Activated T-cell treated with anti-CD3 and anti-CD28 coated beads, Interleukin-2, amount 50 U/mL, for 1 hour (primary cell): ENCODE data around the gene TUG1.
A peak's percentile ranks its signal among the peaks of the same experiment; 100 is the strongest.

Source experiments
- DNase-seq: peaks from one replicate; pipeline ENCODE4 v3.0.0-alpha.2; 2020

Gene TUG1

DNA sequence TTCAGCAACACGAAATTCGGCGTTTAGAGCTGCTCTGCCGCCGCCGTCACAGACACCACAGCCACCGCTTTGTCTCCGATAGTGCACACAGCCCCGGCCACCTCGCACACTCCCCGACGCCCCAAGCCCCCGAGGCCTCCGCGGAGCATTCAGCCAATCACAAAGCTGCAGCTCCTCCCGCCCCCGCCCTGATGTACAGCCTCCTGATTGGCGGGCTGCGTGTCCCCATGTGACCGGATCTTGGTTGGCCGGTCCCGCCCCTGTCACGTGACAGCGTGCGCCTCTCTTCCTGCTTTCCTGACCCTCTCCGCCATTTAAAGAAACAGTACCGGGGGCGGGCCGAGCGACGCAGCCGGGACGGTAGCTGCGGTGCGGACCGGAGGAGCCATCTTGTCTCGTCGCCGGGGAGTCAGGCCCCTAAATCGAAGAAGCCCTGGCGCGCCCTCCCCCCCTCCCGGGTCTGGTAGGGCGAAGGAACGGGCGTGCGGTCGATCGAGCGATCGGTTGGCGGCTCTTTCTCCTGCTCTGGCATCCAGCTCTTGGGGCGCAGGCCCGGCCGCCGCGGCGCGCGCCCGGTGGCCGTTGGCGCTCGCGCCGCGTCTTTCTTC is at the start of gene TUG1:
TUG1 (plus strand) TSS at position 342 of the 608 bp plus-strand sequence.
- peak; percentile 95 for DNase-seq

DNA sequence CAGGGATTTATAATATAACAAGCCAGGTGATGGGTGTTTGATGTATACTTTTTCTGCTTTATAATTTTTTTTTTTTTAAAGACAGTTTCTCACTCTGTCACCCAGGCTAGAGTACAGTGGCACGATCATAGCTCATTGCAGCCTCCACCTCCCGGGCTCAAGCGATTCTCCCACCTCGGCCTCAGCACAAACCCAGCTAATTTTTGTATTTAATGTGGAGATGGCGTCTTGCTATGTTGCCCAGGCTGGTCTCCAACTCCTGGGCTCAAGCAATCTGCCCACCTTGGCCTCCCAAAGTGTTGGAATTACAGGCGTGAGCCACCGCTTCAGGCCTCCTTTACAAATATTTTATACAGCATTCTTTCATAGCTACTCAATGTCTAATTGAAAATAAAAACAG is 49.1 kb upstream of the TUG1 start:
- no peak for DNase-seq

DNA sequence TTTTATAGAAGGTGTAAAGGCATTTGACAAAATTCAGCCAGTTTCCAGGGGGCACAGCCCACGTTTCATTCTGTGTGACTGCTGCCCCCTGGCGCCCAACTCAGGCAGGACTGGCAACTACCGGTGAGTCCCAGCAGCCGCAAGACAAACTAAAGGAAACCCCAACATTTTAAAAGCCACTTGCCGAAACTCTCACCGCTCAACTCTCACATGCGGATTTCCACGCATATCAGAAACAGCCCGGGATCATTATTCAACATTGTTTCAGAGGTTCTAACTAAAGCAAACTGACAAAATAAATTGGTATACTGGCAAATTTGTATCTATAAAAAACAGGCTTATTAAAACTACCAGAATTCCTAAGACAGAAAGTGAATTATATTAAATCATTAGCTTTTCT is 48.7 kb upstream of the TUG1 start:
- peak; percentile 86 for DNase-seq

DNA sequence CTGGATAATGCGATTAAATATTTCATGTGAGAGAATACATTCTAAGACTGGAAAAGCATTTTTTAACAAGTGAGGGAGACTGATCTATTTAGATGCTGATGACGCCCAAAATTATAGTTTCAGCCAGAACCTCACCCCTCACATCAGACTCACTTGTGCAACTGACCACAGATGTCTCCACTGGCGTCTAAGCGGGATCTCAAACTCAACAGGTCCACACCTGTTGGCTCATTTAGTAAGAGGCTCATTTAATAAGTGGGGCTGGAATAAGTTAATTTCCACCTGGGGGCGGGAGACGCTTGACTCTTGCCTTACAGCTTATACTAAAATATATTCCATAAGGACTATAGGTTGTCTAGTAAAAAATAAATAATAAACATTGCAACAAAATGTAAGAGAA is 48.0 kb upstream of the TUG1 start:
- DNase-seq = no peak

GRCh38 chr22:30922151-30922611 is 46.9 kb upstream of the TUG1 start:
- peak; percentile 78 for DNase-seq

DNA sequence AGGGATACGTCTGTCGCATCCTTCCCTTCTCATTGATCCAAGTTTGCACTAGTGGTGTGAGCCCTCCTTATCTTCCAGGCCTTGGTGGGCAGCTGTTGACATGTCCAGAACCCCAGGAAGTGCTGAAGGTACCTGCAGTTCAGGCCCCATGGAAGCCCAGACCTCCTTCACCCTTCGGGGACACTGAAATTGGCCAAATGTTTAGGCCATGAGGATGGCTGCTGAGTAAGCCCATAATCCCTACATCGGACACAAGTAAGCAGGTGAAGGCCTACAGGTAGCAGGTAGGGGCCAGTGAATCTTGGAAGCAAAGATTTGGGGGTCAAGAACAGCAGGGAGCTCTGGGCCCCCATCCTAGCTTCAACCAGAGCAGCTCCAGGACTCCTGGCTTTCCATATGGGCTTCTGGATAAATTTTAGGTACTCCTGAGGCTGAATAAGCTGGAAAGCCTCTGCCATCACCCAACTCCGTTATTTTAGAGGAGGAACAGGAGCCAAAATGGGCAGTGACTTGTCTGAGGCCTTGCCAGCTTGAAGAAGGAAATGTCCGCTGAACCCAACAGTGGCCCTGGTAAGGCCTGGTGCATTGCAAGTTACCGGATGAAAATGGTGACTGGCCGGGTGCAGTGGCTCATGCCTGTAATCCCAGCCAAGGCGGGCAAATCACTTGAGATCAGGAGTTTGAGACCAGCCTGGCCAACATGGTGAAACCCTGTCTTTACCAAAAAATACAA is 45.7 kb upstream of the TUG1 start:
- no peak for DNase-seq

DNA sequence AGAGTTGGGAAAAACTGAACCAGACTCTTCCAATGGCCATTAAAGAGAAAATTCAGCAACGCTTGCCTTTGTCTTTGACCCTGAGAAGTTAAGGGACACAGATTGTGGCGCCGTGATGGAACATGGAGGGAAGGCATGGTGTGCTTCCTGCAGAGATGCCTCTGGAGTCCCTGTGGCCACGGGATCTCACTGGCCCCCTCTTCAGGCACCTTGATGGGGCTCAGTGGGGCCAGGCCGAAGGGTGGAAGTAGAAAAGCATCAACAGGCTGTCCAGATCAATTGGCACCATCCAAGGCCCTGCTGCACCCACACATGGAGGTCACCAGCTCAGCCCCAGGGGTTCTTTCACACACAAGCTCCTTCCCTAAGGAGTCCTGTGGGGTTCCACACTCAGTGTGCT is 43.4 kb upstream of the TUG1 start:
- no peak for DNase-seq

GRCh38 chr22:30926706-30927105 is 42.4 kb upstream of the TUG1 start:
- no peak for DNase-seq

DNA sequence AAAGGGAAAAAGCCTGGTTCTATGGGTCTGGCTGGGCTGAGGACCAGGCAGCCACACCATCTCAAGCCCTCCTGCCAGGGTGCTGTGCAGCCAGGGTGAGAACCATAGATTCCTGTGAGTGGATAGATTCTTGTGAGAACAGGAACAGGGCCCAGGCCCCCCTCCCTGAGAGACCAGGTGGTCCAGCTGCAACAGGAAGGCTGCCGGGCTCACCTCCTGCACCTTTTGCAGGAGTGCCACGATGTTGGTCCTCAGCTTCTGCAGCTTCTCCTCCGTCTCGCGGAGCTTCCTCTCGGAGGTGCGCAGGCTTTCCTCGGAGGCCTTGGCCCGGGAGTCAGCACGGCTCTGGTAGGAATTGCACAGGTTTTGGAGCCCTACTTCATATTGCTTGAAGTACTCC is 41.3 kb upstream of the TUG1 start:
- DNase-seq = no peak

- no peak for DNase-seq
Observed at GRCh38 chr22:30928401-30928800, 40.7 kb upstream of the TUG1 start.

DNA sequence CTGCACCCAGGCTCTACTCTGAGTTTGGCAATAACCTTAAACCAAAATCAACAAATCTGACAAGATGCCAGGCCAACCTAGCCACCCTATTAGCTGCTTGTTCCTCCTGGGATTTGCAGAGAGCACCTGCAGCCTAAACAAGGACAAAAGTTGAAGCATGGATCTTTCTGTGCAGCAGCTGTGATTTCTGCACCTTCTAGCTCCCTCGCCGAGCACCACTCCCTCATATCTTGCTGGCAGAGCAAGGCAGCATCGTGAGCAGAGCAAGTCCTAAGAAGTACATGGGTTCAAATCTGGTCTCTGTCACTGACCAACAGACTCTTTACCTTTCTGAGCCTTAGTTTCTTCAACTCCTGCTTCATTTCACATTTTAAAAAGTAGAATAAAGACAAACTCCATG is 38.8 kb upstream of the TUG1 start:
- no peak for DNase-seq

DNA sequence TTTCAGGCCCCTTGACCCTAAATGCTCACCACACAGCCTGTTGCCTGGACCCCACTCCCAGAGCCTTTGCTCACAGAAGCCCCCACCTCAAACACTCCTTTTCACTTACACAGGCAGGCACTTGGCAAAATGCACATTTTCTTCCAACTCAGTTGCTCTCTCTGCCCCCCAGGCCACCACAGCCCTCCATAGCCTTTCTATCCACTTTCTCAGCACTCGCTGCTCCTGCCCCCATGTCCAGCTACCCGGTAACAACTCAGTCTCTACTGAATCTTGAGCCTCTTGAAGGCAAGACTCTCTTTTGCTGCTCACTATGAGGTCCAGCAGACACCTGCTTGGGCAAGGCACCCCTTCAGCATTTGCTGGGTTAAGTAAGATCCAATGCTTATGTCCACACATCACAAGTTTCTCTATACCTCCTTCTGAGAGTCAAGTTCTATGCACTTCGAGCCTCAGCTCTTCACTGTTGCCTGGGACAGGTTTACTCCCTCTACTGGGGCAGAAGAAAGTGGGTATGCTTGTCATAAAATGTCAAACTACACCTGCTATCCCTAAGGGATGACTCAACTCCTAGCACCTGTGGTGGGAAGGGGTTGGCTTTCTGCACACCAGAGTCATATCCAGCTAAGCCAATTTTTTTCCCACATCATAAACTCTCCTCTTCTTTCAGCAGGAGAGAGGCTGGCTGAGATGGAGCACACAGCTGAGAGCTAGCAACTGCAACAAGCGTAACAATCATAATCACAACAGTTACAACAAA is 37.3 kb upstream of the TUG1 start:
- no peak for DNase-seq

- no peak for DNase-seq
Observed at GRCh38 chr22:30932661-30933060, 36.4 kb upstream of the TUG1 start.

DNA sequence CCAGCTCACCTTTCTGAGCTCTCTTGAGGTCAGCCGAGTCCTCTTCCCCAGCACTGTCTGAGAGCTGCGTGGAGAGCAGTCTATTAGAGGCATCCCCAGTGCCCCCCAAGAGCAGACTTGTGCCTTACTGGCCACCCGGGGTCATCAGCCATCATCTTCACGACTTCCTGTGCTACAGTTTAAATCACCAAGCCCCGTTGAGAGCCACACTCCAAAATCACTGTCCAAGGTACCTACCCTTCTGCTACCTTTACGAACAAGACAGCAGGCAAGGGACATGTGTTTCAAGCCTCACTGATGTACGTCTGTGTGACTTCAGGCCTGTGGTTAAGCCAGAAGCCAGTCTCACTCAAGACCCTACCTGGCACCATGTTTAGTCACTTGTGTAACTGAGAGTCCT is 35.6 kb upstream of the TUG1 start:
- no peak for DNase-seq

DNA sequence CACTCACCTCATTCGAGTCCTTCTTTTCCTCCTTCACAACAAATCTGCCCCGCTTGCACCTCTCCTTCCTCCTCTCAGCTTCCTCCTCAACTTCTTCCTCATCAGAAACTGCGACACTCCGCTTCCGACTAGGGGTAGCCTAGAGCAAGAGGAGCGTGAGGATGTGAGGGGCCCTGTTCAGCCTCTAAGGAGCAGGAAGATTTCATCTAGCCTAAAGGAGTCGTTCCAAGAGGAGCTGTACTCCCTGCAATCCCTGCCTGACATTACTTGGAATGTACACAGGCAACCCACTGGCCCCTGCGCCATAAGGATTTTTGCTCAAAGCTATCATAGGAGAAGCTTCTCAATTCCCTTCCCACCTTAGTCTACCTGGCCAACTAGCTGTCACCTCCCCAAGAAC is 35.0 kb upstream of the TUG1 start:
- no peak for DNase-seq

DNA sequence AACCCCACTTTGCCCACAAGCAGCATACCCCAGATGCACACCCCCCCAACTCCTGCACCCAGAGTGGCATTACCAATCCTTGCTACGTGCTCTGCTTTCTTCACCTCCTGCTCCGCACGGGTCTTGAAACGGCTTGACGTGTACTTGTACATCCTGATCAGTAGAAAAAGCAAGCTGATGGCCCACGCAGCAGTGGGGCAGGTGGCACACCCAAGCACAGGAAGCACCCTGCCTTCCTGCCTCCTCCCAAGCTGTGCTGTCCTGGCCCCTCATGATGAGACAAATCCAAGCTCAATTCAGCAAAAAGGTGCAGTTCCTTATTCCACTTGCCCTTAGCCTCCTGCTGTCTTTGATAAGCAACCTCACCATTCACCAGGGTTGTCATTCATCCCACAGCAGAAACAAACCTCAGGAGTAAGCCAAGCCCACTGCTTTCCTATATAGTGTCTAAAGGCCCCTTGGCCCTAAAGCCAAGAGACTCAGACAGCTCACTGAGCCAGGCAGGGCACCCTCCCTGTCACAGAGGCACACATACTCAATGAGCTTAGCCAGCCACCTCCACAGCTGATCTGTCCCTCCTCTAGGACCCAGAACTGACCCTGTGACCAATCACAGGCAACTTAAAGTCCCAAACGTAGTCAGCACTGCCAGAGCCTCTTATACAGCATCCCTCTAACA is 28.2 kb upstream of the TUG1 start:
- peak; percentile 44 for DNase-seq

DNA sequence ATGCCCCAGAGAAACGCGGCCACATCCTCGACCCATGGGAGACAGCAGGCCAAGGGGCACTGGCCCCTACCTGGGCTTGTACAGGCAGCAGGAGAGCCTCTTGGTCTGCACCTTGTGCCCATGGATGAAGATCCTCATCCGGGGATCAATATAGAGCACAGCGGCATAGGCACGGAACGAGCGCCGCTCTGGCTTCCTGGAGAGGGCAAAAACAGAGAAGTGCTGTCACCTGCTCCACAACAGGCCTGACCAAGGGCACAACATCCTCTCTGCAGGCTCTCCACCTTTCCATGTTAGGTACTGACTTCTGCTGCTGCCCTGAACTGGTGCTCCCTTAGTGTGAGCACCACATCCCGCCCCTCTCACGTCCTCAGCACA is 27.7 kb upstream of the TUG1 start:
- peak; percentile 27 for DNase-seq

- DNase-seq = peak; percentile 53
Observed at GRCh38 chr22:30943368-30943767, 25.7 kb upstream of the TUG1 start.

GRCh38 chr22:30944986-30945385 is 24.1 kb upstream of the TUG1 start:
- no peak for DNase-seq

- DNase-seq = no peak
Observed at GRCh38 chr22:30945653-30946052, 23.4 kb upstream of the TUG1 start.

DNA sequence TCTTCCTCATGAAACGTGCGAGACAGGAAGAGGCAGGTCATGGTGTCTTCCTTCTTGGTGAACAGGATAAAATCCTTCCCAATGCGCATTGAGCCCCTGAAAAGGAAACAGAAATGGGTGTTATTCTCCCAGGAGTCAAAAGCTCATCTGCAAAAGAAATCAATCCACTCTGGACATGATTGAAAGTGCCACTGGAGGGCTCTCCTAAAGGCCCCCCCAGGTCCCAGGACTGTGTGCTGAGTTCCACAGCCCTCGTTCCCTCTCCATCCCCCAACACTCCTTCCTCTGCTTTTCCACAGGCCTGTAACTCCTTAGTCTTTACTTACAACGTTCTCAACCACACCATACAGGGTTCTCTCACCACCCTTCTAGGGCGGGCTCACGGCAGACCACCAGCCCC is 22.7 kb upstream of the TUG1 start:
- no peak for DNase-seq

- DNase-seq = no peak
Observed at GRCh38 chr22:30947173-30947815, 21.8 kb upstream of the TUG1 start.
